Uterine smooth muscle cell (primary cell): ENCODE results near the gene RTCB. TPM values are rescaled to one million over a fixed set of nuclear protein-coding genes. Genes with fewer than 3 reads are reported as not detected.

Experiments
- total RNA-seq: library from RNA; depleted of rRNA; stranded (reverse); fragments of >200 nt; gene quantifications from 2 replicates; pipeline ENCODE4 v1.2.3, GENCODE V29; 2014

RTCB gene
- 140 and 184 TPM in 2 replicates for total RNA-seq

DNA sequence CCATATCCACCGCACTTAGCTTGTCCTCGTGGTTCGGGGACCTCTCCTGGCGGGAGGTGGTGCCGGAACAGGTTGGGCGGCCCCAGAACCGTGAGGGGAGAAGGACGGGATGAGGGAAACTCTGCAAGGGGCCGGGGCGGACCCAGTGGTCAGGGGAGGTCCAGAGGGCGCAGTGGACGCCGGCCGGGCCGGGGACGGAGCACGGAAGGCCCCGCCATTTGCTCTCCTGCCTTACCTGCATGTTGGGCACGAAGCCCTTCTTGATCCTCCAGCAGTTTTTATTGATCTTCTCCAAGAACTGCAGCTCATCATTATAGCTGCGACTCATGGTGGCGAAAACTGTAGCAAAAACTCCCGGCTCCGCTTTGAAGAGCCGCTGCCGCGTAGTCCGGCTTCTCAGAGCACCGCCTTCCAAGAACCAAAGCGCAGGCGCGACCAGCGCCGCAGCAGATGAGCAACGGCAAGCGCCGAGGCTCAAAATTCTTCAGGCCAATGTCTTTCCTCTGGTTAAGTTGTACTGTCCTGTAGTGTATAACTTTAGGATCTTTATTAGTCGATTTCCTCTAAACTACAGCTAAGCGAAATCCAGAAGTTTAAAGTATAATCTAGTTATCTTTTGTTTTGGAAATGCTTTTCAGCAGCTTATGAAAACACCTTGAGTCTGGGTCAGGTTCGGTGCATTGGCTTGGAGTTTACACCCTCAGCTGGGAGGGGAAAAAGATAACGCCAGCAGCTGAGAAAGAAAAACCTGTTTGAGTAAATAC lies at the start of gene RTCB:
Gene RTCB, minus strand, starts transcription at position 419 of the 764 bp plus-strand sequence. Its CDS starts 91 bp downstream, at position 328.

DNA sequence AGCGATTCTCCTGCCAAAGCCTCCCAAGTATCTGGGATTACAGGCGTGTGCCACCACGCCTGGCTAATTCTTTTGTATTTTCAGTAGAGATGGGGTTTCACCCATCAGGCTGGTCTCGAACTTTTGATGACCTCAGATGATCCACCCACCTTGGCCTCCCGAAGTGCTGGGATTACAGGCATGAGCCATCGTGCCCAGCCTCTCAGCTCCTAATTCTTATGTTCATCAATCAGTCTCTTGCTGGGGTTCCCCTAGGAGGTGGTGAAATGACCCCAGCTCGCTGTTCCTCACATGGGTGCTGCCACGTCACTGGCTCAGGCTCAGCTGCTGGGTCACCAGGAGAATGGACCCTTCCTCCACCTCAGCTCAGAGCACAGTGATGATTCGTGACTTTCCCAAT lies 54.5 kb downstream of the RTCB start, which contains the start of gene RFPL3:
Gene RFPL3, plus strand, starts transcription at position 301 of the 400 bp plus-strand sequence. CDS start 205 bp downstream, outside the sequence.

Other genes with a start within 250 kb of the RTCB start
- not detected in 2 replicates for gene RFPL2, start 207.2 kb downstream of the RTCB start, total RNA-seq
- gene SLC5A4, start 156.9 kb downstream of the RTCB start, total RNA-seq = 0.11 and 0.37 TPM in 2 replicates
- gene RFPL3, start 54.4 kb downstream of the RTCB start, total RNA-seq = not detected in 2 replicates
- not detected in 2 replicates for gene BPIFC, start 52.2 kb upstream of the RTCB start, total RNA-seq
- gene FBXO7, start 62.6 kb upstream of the RTCB start, total RNA-seq = 46.4 and 47.9 TPM in 2 replicates